Mononuclear cell (primary cell): ENCODE measurements around the gene TMEM60. TPM values are rescaled to one million over a fixed set of nuclear protein-coding genes. Genes with fewer than 3 reads are reported as not detected.

Source experiments
- total RNA-seq: library from RNA; depleted of rRNA; stranded (reverse); fragments of >200 nt; gene quantifications from one replicate; pipeline ENCODE4 v1.2.3, GENCODE V29; 2012

The TMEM60 gene
- total RNA-seq, 1 donor = 7.7 TPM

Other genes with a start within 250 kb of the TMEM60 start
- 14.3 TPM for gene RSBN1L, start 102.0 kb downstream of the TMEM60 start, total RNA-seq
- 34.8 TPM for gene PHTF2, start 339 bp upstream of the TMEM60 start, total RNA-seq